ENCODE data around the gene CAVIN1.
"Not testable (repeated sequence)": the region's sequence is repeated elsewhere in the genome, so short reads cannot be mapped to it uniquely, and the experiment has no call there.

Gene CAVIN1

DNA sequence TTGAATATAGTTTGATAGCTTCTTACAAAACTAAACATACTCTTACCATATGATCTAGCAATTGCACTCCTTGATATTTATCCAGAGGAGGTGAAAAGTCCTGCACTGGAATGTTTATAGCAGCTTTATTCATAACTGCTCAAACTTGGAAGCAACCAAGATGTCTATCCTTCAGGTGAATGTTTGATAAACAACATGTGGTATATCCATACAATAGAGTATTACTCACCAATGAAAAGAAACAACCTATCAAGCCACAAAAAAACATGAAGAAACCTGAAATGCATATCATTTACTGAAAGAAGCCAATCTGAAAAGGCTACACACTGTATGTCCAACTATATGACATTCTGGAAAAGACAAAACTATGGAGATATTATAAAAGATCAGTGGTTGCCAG, 50.9 kb downstream of the CAVIN1 start:
- DNase-seq, result no peak

DNA sequence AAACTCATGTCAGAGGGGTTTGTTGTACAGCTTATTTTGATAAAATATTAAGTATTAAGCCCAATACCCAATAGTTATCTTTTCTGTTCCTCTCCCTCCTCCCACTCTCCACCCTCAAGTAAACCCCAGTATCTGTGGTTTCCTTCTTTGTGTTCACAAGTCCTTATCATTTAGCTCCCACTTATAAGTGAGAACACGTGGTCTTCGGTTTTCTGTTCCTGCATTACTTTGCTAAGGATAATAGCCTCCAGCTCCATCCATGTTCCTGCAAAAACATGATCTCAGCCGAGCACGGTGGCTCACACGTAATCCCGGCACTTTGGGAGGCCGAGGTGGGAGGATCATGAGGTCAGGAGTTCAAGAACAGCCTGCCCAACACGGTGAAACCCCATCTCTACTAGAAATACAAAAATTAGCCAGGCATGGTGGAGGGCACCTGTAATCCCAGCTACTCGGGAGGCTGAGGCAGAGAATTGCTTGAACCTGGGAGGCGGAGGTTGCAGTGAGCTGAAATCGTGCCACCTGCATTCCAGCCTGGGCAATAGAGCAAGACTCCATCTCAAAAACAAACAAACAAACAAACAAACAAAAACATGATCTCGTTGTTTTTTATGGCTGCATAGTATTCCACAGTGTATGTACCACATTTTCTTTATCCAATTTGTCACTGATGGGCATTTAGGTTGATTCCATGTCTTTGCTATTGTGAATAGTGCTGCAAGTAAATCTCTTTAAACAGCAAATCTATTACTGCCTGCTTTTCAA, 54.1 kb downstream of the CAVIN1 start:
- not testable (repeated sequence) for DNase-seq

DNA sequence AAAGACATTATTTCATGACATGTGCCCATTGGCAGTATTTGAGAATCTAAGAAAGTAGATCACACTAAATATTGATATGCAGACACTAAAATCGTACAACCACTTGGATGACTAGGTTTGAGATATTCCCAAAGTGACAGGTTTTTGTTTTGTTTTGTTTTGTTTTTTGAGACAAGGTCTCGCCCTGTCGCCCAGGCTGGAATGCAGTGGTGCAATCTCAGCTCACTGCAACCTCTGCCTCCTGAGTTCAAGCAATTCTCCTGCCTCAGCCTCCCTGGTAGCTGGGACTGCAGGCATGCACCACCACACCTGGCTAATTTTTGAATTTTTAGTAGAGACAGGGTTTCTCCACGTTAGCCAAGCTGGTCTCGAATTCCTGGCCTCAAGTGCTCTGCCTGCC, 54.7 kb downstream of the CAVIN1 start:
- not testable (repeated sequence) for DNase-seq

DNA sequence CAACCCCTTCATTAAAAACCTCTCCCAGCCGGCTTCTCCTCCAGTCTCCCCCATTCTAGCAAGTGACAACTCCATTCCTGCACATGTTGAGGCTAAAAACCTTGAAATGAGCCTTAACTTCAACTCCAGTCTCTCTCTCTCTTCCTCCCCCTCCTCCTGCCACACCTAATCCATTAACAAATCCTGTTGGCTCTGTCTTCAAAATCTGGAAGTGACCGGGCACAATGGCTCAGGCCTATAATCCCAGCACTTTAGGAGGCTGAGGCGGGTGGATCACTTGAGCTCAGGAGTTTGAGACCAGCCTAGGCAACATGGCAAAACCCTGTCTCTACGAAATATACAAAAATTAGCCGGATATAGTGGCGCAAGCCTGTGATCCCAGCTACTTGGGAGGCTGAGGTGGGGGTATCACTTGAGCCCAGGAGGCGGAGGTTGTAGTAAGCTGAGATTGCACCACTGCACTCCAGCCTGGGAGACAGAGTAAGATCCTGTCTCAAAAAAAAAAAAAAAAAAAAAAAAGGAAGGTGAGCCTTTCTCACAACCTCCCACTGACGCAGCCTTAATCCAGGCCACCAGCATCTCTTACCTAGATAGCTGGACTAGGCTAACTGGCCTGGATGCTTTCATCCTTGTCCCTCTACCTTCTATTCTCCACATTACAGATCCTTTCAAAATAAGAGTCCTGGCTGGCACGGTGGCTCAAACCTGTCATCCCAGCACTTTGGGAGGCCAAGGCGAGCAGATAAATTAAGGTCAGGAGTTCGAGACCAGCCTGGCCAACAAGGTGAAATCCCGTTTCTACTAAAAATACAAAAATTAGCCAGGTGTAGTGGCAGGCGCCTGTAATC, 56.7 kb downstream of the CAVIN1 start:
- DNase-seq, result not testable (repeated sequence)

DNA sequence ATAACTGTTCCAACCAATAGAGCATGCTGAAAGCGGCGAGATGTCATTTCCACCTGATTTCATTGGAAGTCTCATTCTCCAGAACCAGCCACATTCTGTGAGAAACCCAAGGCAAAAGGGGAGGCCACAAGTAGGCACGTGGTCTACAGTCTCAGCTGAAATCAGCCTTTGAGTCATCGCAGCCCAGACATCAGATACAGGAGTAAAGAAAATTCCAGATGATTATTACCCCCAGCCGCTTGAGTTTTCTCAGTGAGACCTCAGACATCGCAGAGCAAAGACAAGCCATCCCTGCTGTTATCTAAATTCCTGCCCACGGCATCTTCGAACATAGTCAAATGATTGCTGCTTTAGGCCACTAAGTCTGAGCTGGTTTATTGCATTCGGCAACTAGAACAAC, 57.9 kb downstream of the CAVIN1 start:
- DNase-seq, result no peak

DNA sequence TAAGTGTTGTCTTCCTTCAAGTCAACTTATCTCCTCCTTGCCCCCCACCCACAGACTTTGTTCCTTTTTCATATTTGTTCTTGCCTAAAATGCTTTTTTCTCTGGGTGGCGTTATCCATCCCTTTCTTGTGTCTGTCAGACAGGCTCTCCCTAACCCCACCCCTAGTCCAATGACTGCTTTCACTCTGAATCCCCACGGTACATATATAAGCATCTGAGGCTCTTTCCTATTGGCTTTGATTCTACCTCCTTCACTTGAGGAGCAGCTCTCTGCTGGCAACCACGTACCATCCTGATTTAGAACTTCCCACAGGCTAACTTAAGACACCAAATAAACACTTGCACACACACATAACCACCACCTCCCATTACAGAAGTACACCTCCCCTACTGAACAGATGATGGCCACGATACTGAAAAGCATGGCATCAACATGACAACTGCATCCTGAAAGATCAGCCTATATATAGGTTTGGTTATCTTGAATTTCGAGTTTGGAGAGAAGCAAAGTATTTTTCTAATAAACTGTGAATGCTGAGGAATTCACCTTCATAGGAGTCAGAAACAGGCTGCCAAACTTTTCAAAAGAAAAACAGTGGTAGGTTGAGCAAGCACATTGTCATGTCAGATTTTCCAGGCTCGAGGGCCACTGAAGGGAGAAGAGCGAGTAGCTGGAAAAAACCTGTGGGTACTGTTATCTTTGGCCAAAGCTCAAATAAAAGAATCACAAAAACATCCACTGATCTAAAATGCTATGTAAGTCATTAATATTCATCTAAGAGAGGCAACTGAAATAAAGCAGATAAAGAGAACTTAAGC, 59.1 kb downstream of the CAVIN1 start:
- DNase-seq, result no peak

DNA sequence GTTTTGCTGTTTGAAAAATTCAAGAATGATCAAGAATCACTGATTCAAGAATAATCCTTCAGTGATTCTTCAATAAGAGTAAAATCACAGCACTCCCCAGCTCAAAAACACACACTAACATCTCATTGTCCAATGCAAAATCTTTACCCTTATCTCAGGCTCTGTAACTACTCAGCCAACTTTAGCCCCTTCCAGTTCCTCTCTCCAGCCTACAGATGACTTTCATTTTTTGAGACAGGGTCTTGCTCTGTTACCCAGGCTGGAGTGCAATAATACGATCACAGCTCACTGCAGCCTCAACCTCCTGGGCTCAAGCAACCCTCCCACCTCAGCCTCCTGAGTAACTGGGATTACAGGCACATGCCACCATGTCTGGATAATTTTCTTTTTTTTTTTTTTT, 59.8 kb downstream of the CAVIN1 start:
- no peak for DNase-seq

DNA sequence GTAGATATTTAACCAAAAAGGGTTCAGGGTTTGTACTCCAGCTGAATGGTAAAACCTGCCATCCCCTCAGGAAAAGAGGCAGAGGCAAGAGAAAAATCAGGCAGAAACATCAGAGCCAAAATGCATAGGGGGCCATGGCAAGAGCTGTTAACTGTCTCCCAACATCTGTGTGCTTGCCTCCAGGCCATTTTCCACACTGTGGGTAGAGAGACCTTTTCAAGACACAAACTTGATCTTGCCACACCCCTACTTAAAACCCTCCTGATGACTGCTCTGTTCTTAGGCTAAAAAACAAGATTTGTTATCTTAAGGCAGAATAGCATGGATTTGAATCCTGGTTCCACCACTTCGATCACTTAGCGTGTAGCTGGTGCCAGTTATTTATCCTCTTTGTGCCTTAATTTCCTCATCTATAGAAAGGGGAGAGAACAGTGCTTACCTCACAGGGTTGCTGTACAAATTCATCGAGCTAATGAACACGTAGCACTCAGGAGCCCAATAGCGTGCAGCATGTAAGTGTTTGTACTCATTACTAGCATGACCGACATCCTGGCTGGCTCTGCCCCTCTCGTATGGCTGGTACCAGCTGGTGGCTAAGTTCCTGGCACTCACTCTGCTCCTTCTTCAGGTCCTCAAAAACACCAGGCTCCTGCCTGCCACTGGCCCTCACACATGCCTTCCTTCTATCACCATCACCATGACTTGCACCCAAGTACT, 60.7 kb downstream of the CAVIN1 start:
- DNase-seq, result peak; percentile 49

DNA sequence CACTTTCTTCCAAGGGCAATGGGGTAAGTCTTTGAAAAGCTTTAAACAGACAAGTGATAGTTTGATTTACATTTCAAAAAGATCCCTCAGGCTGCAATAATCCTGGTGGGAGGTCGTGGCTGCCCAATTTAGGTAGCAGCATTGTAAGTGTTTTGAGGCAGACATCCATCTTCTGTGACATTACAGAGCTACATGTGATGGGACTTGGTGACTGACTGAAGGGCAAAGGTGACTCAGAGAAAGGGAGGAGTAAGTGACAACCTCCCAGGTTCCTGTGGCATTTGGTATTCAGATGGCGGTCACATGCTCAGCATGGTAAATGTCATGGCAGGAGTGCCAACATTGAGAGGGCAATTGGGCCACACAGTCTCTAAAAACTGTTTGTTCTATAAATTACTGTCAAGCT, 61.3 kb downstream of the CAVIN1 start:
- DNase-seq, result no peak

DNA sequence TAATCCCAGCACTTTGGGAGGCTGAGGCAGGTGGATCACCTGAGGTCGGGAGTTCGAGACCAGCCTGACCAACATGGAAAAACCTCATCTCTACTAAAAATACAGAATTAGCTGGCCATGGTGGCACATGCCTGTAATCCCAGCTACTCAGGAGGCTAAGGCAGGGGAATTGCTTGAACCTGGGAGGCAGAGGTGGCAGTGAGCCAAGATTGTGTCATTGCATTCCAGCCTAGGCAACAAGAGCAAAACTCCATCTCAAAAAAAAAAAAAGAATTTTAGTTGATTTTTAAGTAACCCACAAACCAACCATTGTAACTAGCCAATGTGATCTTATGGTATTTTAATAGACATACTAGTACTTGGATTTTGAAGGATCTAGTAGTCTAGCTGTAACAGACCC, 62.7 kb downstream of the CAVIN1 start:
- DNase-seq, result not testable (repeated sequence)

DNA sequence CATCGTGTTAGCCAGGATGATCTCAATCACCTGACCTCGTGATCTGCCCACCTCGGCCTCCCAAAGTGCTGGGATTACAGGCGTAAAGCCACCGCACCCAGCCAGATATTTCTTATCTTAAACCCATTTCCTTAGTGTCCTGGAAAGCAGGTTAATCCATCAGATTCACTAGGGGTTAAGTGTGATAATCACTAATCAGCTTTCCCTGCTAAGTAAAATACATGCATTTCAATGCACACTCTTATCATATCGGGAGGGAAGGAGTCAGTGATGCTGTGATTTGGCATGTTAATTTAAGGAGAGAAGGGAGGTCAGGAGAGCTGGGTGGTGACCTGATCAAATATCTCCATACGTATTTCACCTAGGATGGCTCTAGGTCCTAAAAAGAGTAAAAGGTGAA, 63.9 kb downstream of the CAVIN1 start:
- no peak for DNase-seq

DNA sequence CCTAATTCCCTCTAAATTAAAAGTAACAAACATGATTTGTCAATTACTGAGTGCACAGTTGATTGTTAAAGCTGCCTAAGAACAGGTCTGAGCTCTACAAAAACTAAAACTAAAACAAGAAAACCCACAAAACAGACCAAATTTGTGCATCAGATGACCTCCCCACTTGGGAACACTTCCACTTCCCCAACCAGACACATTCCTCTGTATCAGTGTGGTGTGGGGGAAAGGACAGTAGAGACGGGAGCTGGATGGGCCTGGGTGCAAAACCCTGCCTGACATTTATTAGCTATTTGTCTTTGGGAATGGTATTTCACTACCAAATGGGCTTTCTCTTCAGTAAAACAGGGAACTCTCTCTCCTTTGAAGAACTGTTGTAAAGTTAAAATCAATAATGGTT, 64.6 kb downstream of the CAVIN1 start:
- DNase-seq, result no peak

DNA sequence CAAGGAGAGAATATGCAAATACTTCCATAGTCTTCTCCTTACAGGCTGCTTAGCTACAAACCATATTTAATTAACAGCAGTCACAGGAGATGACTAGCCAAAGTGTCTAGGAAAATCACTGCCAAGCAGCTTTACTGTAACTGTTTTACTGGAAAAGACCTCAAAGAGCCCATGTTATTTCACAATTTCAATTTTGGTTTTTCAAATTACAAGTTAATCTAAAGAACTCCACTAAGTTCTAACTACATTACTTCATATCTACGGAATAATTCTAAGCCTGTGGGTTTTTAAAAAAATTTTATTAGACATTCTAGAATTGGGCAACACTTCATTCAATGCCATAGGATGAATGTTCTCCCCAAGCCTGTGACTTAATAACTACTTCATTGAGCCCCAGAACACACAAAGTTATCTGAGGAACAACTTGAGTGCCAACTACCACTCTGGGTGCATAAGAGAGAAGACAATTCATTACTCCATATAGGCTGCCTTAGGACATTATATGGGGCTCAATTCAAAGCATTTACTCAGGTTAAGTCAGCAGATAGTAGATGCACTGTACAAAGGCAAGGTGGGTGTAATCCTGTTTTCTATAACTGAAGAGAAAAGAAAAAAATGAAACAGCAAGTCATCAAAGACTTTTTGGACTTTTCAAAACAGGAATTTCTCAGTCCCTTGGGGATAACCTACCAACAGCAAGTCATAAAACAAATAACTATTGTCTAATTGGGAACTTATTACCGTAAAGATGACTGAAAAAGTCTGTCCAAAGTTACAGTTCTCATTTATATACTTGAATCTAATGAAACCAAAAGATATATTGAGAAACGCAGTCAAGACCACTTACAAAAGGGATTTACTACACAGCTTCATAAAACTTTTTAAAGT, 67.9 kb downstream of the CAVIN1 start:
- no peak for DNase-seq
